Esophagus muscularis mucosa (tissue), 4 donors: ENCODE results near the gene TAOK1. TPM values are rescaled to one million over a fixed set of nuclear protein-coding genes. Genes with fewer than 3 reads are reported as not detected.

ENCODE experiments used
- DNase-seq: peaks from one replicate; pipeline ENCODE4 v3.0.0-alpha.2; 2017; ENCODE audit errors: extremely low spot score
- H3K27ac ChIP-seq, 4 donors: fragments of 200-600 bp; sonication (generic); replicated peaks in 1 of 4; 1 replicate in 3 of 4; 2 replicates in 1 of 4; pipeline ENCODE4 v1.5.1; 2016 to 2019; ENCODE audit warnings: mild to moderate bottlenecking in 1 of 4
- H3K27me3 ChIP-seq, 4 donors: fragments of 200-600 bp; sonication (generic); one replicate each; pipeline versions ENCODE4 v1.5.1 to v1.6.0; 2016 to 2019
- H3K36me3 ChIP-seq, 4 donors: fragments of 200-600 bp; sonication (generic); one replicate each; pipeline ENCODE4 v1.5.1; 2016 to 2019
- H3K4me1 ChIP-seq, 4 donors: fragments of 200-600 bp; sonication (generic); one replicate each; pipeline ENCODE4 v1.5.1; 2016 to 2019
- H3K4me3 ChIP-seq, 4 donors: fragments of 200-600 bp; sonication (generic); 1 replicate in 2 of 4; 2 replicates in 2 of 4; pipeline ENCODE4 v1.5.1; 2016 to 2019; ENCODE audit warnings: mild to moderate bottlenecking in 4 of 4, moderate library complexity in 1 of 4
- H3K9me3 ChIP-seq, 4 donors: fragments of 200-600 bp; sonication (generic); 1 replicate in 3 of 4; 2 replicates in 1 of 4; pipeline ENCODE4 v1.5.1; 2016 to 2019
- CTCF ChIP-seq, 3 experiments: fragments of 200-600 bp in 2 of 3; fragments of 450-650 bp in 1 of 3; sonication (generic) in 2 of 3; IDR thresholded peaks; one replicate each; pipeline ENCODE4 v1.5.1; 2017 to 2019; ENCODE audit warnings: antibody characterized with exemption in 3 of 3, mild to moderate bottlenecking in 2 of 3, moderate library complexity in 1 of 3
- EP300 ChIP-seq: sonication (generic); formaldehyde crosslinking; IDR thresholded peaks from one replicate; pipeline ENCODE4 v1.6.1; 2017; ENCODE audit warnings: antibody characterized with exemption
- POLR2A ChIP-seq: fragments of 450-650 bp; IDR thresholded peaks from one replicate; pipeline ENCODE4 v1.6.1; 2017; ENCODE audit warnings: antibody characterized with exemption, moderate library complexity, mild to moderate bottlenecking, low read depth
- POLR2AphosphoS5 ChIP-seq, 2 donors: sonication (generic); formaldehyde crosslinking; IDR thresholded peaks; one replicate each; pipeline ENCODE4 v1.6.1; 2017; ENCODE audit warnings: antibody characterized with exemption in 2 of 2
- WGBS: methylation state at CpG from one replicate; pipeline ENCODE4 v1.1.5; 2018; 5-methylcytosine and 5-hydroxymethylcytosine counted together
- intact Hi-C: fragments of 100-400 bp; cut with DNase I; formaldehyde crosslinking; loops from one replicate; pipeline ENCODE4 v1.15.1; 2023
- total RNA-seq, 4 donors: library from RNA; depleted of rRNA; stranded (reverse); fragments of >200 nt; gene quantifications; one replicate each; pipeline versions ENCODE4 v1.1.0 to v1.2.1, GENCODE V29; 2016

The TAOK1 gene
- total RNA-seq, 4 donors from 2014 or later = 48.7 to 73.1 (median 58.9) TPM

DNA sequence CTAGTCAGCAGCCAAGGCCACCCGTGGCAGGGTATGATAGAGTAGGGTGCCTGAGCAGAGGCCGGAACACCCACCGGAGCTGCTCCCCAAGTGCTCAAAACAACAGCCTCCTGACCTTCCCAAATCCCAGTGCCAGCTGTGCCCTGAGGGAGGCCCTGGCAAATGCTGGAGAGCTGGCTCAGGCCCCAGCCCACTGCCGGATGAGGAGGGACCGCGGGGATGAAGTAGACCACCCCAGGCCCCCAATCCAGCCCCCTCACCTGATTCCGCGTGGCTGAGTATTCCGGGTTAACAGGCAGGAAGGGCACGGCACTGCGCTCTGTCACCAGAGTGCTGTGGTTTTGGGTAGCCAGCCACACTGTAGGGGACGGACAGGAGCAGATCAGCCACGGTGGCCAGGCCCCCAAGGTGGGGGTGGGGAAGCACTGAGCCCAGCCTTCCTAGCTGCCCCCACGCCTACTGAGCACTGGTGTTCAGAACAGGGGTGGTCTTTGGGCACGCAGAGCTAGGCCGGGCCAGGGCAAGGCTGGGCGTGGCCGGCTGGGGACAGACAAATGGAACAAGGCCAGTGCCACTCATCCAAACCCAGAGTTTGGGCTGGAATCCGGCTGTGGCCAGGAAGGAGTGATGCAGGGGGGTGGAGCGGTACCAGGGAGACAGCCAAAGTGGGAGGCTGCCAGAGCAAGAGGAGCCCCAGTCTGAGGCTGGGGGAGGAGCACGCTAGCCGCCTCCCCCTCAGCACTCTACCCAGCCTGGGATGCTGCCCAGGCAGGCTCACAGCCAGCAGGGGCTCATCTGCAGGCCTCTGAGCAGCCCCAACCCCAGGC lies 187.4 kb downstream of the TAOK1 start:
- Histone ChIP-seq H3K4me3 (no peak overlapping the region), H3K4me1 (peaks cover 25 to 52% (median 46%) of the 10 kb centered on the region in 4 donors), H3K27me3 (no peaks in the 10 kb centered on the region), H3K9me3 (no peaks in the 10 kb centered on the region), H3K27ac (peak overlapping the region in 3 of 4 donors; percentile 0 to 40 (median 23)), H3K36me3 (peaks cover 48 to 91% (median 88%) of the 10 kb centered on the region in 4 donors)
- TF ChIP-seq EP300 = no peak
- no peak for TF ChIP-seq POLR2A
- TF ChIP-seq POLR2AphosphoS5 (IDR thresholded peaks at IDR 0.05) = no peak
- TF ChIP-seq CTCF (IDR thresholded peaks at IDR 0.05) = no peak
- intact Hi-C loops = no loop called here
- 81% methylated on average over 9 of the region's 22 CpGs for whole genome bisulfite sequencing
- DNase-seq = no peak

DNA sequence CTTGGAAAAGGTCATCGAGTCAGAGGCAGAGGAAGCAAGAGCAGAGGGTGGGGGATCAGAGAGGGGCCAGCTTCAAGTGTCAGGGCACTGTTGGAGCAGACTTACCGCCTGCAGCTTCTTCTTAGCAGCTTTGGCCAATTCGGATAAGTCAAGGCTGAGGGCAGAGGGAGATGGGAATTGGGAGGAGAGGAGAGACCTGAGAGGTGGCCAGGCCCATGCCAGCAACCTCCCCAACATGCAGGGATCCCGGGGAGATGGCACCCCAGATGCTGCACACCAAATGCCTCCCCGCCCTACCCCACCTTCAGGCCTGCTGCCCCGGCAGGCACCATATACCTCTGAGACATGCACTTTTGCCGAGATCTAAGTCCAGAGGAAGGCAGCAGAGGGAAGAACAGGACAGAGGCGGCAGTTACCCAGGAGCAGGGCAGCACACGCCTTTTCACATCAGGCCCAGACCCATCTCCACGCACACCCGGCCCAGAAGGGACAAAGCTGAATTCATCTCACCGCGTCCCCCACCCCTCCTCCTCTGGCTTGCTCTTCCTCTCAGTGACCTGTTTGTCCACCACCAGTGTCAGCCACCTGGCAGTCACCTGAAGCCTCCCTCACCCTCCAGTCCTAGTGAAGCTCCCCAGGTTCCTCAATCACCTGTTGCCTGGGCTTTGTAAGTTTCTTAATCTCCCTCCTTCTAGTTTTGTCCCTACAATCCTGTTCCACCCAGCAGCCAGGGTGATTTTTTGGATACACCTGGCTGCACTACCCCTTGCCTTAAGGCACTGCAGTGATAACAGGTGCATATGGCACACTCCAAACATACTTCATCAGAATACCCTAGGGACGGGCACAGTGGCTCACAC lies 188.7 kb downstream of the TAOK1 start:
- TF ChIP-seq POLR2AphosphoS5 (IDR thresholded peaks at IDR 0.05) (no peak), EP300 (no peak), POLR2A (no peak), CTCF (IDR thresholded peaks at IDR 0.05) (no peak)
- H3K27ac ChIP-seq = peak overlapping the region in 1 of 4 donors; percentile 40
- no peak overlapping the region for H3K4me3 ChIP-seq
- no peaks in the 10 kb centered on the region for H3K27me3 ChIP-seq
- no peaks in the 10 kb centered on the region for H3K9me3 ChIP-seq
- peaks cover 51 to 98% (median 93%) of the 10 kb centered on the region in 4 donors for H3K36me3 ChIP-seq
- H3K4me1 ChIP-seq = peaks cover 27 to 57% (median 48%) of the 10 kb centered on the region in 4 donors
- DNase-seq = no peak
- WGBS = 87% methylated on average over 14 of the region's 14 CpGs
- intact Hi-C loops = no loop called here

- TF ChIP-seq POLR2AphosphoS5 (IDR thresholded peaks at IDR 0.05) (peak; percentile 56 to 83), EP300 (no peak), CTCF (IDR thresholded peaks at IDR 0.05) (peak; percentile 92 to 95 (median 93)), POLR2A (no peak)
- H3K4me1 ChIP-seq = peaks cover 38 to 69% (median 61%) of the 10 kb centered on the region in 4 donors
- H3K36me3 ChIP-seq = peaks cover 39 to 85% (median 81%) of the 10 kb centered on the region in 4 donors
- H3K27me3 ChIP-seq = no peaks in the 10 kb centered on the region
- WGBS = 58% methylated on average over 14 of the region's 15 CpGs
- intact Hi-C loops = loop anchor here (2.0 to 5.0 kb wide), 2 partner anchors 37 to 201 kb away; no protein-coding TSS in a partner anchor
- H3K27ac ChIP-seq = peak overlapping the region in 2 of 4 donors; percentile 15 to 27
- DNase-seq = no peak
- no peaks in the 10 kb centered on the region for H3K9me3 ChIP-seq
- H3K4me3 ChIP-seq = no peak overlapping the region
Observed at GRCh38 chr17:29579866-29580771, 190.0 kb downstream of the TAOK1 start.

DNA sequence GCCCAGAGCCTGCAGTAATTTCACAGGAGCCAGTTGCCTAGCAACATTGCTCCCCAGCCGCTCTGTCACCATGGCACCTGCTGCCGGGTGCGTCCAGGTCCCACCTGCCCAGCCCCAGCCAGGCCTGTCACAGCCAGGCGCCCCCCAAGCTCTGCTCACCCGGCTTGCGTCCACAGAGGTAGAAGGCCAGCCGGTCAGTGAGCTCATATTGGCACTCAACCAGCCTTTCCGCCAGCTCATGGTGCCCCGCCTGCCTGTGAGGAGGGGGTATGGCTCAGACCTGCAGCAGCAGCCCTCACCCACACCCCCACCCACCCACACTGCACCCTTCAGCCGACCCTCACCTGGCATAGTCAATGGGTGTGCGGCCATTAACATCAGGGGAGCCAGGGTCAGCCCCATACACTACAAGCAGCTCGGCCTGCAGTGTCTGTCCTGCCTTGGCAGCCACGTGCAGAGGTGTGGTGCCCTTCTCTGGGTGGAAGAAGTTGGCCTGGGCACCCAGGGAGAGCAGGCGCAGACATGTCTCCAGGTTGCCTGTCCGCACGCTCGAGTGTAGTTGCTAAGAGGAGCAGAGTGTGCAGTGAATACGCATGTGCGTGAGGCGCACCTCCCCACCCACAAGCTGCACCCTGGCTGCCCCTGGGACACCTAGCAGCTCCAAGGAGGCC lies 191.6 kb downstream of the TAOK1 start:
- peaks cover 23 to 69% (median 65%) of the 10 kb centered on the region in 4 donors for H3K36me3 ChIP-seq
- no peaks in the 10 kb centered on the region for H3K27me3 ChIP-seq
- no peak for DNase-seq
- intact Hi-C loops = loop anchor here (2.0 to 5.0 kb wide), 2 partner anchors 36 to 199 kb away; no protein-coding TSS in a partner anchor
- WGBS = 89% methylated on average over 16 of the region's 20 CpGs
- peaks cover 51 to 85% (median 74%) of the 10 kb centered on the region in 4 donors for H3K4me1 ChIP-seq
- peak overlapping the region in 2 of 4 donors; percentile 8 to 30 for H3K27ac ChIP-seq
- H3K4me3 ChIP-seq = no peak overlapping the region
- TF ChIP-seq EP300 (no peak), POLR2A (no peak)
- no peaks in the 10 kb centered on the region for H3K9me3 ChIP-seq
